ENCODE results near the gene SERPINB7. TPM values are rescaled to one million over a fixed set of nuclear protein-coding genes. Genes with fewer than 3 reads are reported as not detected.

The SERPINB7 gene
- polyA plus RNA-seq, 1 of the 3 experiments (the other 2 are of a cell fraction): 99.5 TPM

DNA sequence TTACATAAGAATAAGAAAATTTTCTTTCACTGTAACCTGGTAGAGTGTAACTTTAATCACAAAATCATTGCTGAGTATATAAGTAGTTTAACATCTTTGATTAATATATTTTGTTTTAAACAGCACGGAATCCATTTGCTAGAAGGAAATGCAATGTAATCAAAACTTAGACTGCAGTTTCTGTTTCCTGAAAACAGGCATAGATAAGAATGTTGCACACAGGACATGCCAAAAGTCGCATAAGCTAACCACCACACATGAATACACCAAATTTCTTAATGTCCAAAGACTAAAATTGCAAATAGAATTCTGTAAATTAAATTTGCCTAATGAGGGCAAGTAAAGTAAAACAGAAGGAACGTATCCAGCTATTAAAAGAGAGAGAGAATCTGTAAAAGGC lies 61.2 kb downstream of the SERPINB7 start:
- ChIA-PET POLR2A (no interaction called here), CTCF (no interaction called here)
- no peak for TF ChIP-seq SIN3A (IDR thresholded peaks at IDR 0.05; ENCODE audit: borderline replicate concordance, low read depth, low read length)
- TF ChIP-seq TAF1 (IDR thresholded peaks at IDR 0.05; ENCODE audit: borderline replicate concordance, low read depth, low read length): no peak
- TF ChIP-seq RFX5 (IDR thresholded peaks at IDR 0.05; ENCODE audit: low read length): no peak
- TF ChIP-seq, protein P1, sequence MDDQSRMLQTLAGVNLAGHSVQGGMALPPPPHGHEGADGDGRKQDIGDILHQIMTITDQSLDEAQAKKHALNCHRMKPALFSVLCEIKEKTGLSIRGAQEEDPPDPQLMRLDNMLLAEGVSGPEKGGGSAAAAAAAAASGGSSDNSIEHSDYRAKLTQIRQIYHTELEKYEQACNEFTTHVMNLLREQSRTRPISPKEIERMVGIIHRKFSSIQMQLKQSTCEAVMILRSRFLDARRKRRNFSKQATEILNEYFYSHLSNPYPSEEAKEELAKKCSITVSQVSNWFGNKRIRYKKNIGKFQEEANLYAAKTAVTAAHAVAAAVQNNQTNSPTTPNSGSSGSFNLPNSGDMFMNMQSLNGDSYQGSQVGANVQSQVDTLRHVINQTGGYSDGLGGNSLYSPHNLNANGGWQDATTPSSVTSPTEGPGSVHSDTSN (IDR thresholded peaks at IDR 0.05): no peak
- TF ChIP-seq GABPA (IDR thresholded peaks at IDR 0.05; ENCODE audit: low read depth): no peak
- TF ChIP-seq YY1 (IDR thresholded peaks at IDR 0.05; ENCODE audit: low read depth): no peak
- no peak for TF ChIP-seq FOSL2 (IDR thresholded peaks at IDR 0.05; ENCODE audit: borderline replicate concordance, low read depth)
- TF ChIP-seq NRF1 (IDR thresholded peaks at IDR 0.05; ENCODE audit: low read depth, low read length): no peak
- TF ChIP-seq FOXJ3 (CRISPR knock-in tag; IDR thresholded peaks at IDR 0.05): no peak
- TF ChIP-seq, protein P2, sequence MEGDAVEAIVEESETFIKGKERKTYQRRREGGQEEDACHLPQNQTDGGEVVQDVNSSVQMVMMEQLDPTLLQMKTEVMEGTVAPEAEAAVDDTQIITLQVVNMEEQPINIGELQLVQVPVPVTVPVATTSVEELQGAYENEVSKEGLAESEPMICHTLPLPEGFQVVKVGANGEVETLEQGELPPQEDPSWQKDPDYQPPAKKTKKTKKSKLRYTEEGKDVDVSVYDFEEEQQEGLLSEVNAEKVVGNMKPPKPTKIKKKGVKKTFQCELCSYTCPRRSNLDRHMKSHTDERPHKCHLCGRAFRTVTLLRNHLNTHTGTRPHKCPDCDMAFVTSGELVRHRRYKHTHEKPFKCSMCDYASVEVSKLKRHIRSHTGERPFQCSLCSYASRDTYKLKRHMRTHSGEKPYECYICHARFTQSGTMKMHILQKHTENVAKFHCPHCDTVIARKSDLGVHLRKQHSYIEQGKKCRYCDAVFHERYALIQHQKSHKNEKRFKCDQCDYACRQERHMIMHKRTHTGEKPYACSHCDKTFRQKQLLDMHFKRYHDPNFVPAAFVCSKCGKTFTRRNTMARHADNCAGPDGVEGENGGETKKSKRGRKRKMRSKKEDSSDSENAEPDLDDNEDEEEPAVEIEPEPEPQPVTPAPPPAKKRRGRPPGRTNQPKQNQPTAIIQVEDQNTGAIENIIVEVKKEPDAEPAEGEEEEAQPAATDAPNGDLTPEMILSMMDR (IDR thresholded peaks at IDR 0.05): no peak
- no peak for TF ChIP-seq EP300 (IDR thresholded peaks at IDR 0.05; ENCODE audit: borderline replicate concordance in 1 of 2, low read depth in 1 of 2, low read length in 1 of 2)
- TF ChIP-seq, protein P3, sequence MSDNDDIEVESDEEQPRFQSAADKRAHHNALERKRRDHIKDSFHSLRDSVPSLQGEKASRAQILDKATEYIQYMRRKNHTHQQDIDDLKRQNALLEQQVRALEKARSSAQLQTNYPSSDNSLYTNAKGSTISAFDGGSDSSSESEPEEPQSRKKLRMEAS (IDR thresholded peaks at IDR 0.05; ENCODE audit: low read depth): no peak

DNA sequence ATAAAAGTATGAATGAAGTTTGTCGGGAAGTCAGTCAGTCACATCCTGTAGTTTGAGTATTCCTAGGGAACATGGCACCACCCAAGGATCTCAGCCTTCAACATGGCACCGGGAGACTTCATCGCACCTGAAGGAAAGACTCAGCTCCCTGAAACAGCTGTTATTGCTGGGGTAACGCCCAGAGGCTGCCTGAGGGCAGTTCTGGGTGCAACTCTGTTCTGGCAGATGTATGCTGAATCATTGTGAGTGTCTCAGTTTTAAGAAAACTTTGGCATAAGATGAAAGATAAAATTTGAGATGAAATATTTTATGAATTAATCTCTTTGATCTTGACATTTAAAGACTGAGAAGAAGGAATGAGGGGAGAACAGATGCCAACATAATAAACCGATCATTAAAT lies 62.4 kb downstream of the SERPINB7 start:
- H2AFZ ChIP-seq (ENCODE audit: low read depth): no peak overlapping the region
- H3K4me2 ChIP-seq: no peak overlapping the region
- 32% methylated on average over 5 of the region's 5 CpGs for WGBS (ENCODE audit: low lambda C conversion rate)
- TF ChIP-seq FOXM1 (IDR thresholded peaks at IDR 0.05; ENCODE audit: low read depth) (no peak), MXI1 (IDR thresholded peaks at IDR 0.05; ENCODE audit: low read depth, low read length) (no peak), RFX5 (IDR thresholded peaks at IDR 0.05; ENCODE audit: low read length) (no peak), RXRA (IDR thresholded peaks at IDR 0.05; ENCODE audit: borderline replicate concordance, low read depth) (no peak), TCF12 (IDR thresholded peaks at IDR 0.05) (no peak)
- TF ChIP-seq, protein P1 (IDR thresholded peaks at IDR 0.05): no peak
- H3K9ac ChIP-seq: no peak overlapping the region
- no peaks in the 10 kb centered on the region for H3K27me3 ChIP-seq (ENCODE audit: insufficient read depth)
- H4K20me1 ChIP-seq (ENCODE audit: insufficient read depth): no peaks in the 10 kb centered on the region
- no peaks in the 10 kb centered on the region; a peak in 1 of 4 replicates for H3K4me1 ChIP-seq (ENCODE audit: control insufficient read depth in 1 of 2, insufficient read depth in 2 of 2, low read depth in 1 of 2, low read length in 1 of 2)
- no peaks in the 10 kb centered on the region for H3K9me3 ChIP-seq
- DNase-seq: no peak
- CTCF ChIA-PET: interaction anchor here (1.3 to 1.7 kb wide), 2 partner anchors 99 to 319 kb away, joined by 3 read pairs; no protein-coding TSS in a partner anchor
- H3K4me3 ChIP-seq (ENCODE audit: low read depth in 2 of 2, low read length in 1 of 2): no peak overlapping the region
- no peaks in the 10 kb centered on the region for H3K79me2 ChIP-seq (ENCODE audit: insufficient read depth)
- POLR2A ChIA-PET: no interaction called here
- no peaks in the 10 kb centered on the region for H3K9me2 ChIP-seq
- H3K36me3 ChIP-seq (replicated peaks in 1 of 2; ENCODE audit: control insufficient read depth in 1 of 2, insufficient read depth in 2 of 2, low read length in 1 of 2): no peaks in the 10 kb centered on the region
- peaks cover 11% of the 10 kb centered on the region for H3F3A ChIP-seq (replicated peaks; ENCODE audit: insufficient read depth)
- no peak overlapping the region for H3K27ac ChIP-seq (ENCODE audit: low read depth in 2 of 2, low read length in 1 of 2)

More for the DNA sequence above, 61.2 kb downstream of the SERPINB7 start:
- Histone ChIP-seq H3K27me3 (ENCODE audit: insufficient read depth) (no peaks in the 10 kb centered on the region), H2AFZ (ENCODE audit: low read depth) (no peak overlapping the region), H3K9me3 (no peaks in the 10 kb centered on the region), H3K9ac (no peak overlapping the region), H3F3A (replicated peaks; ENCODE audit: insufficient read depth) (peaks cover 23% of the 10 kb centered on the region), H3K79me2 (ENCODE audit: insufficient read depth) (no peaks in the 10 kb centered on the region), H3K4me2 (no peak overlapping the region), H3K36me3 (replicated peaks in 1 of 2; ENCODE audit: control insufficient read depth in 1 of 2, insufficient read depth in 2 of 2, low read length in 1 of 2) (no peaks in the 10 kb centered on the region), H3K4me1 (ENCODE audit: control insufficient read depth in 1 of 2, insufficient read depth in 2 of 2, low read depth in 1 of 2, low read length in 1 of 2) (peaks cover 0 to 8% of the 10 kb centered on the region in 2 experiments; a peak in 3 of 4 replicates), H4K20me1 (ENCODE audit: insufficient read depth) (no peaks in the 10 kb centered on the region), H3K9me2 (no peaks in the 10 kb centered on the region), H3K27ac (ENCODE audit: low read depth in 2 of 2, low read length in 1 of 2) (no peak overlapping the region), H3K4me3 (ENCODE audit: low read depth in 2 of 2, low read length in 1 of 2) (no peak overlapping the region)
- 31% methylated on average over 3 of the region's 3 CpGs for WGBS (ENCODE audit: low lambda C conversion rate)
- no peak for DNase-seq

Data from SK-N-SH (cell line).